Right ventricle myocardium superior (tissue), 1 donor: Measurements from ENCODE around the gene FBXO40. TPM values are rescaled to one million over a fixed set of nuclear protein-coding genes. Genes with fewer than 3 reads are reported as not detected.

ENCODE experiments used
- ATAC-seq: fragments of 200-7000 bp; cut with Tn5 transposase; one replicate; pipeline ENCODE4 v1.9.1; 2020; ENCODE audit warnings: mild to moderate bottlenecking; ENCODE audit not compliant: poor library complexity
- DNase-seq: peaks from one replicate; pipeline ENCODE4 v3.0.0-alpha.2; 2020
- intact Hi-C: fragments of 100-400 bp; cut with DNase I; formaldehyde crosslinking; loops from one replicate; pipeline ENCODE4 v1.11.2; 2022
- total RNA-seq: library from RNA; stranded (reverse); fragmentation: NEBNext Ultra II Directional; extraction: Animal tissue kit (Norgen Biotek cat#: 25700); gene quantifications from one replicate; pipeline ENCODE4 v1.2.1, GENCODE V29; 2021
- donor health status: DM: no; HTN: yes; CAD: no; lungs with severe emphysema.

The FBXO40 gene
- total RNA-seq, 1 donor from 2014 or later = 207 TPM

- no peak for DNase-seq
- intact Hi-C loops = no loop called here
- no peak for ATAC-seq
Measured at GRCh38 chr3:121654493-121655385, 61.6 kb downstream of the FBXO40 start.

DNA sequence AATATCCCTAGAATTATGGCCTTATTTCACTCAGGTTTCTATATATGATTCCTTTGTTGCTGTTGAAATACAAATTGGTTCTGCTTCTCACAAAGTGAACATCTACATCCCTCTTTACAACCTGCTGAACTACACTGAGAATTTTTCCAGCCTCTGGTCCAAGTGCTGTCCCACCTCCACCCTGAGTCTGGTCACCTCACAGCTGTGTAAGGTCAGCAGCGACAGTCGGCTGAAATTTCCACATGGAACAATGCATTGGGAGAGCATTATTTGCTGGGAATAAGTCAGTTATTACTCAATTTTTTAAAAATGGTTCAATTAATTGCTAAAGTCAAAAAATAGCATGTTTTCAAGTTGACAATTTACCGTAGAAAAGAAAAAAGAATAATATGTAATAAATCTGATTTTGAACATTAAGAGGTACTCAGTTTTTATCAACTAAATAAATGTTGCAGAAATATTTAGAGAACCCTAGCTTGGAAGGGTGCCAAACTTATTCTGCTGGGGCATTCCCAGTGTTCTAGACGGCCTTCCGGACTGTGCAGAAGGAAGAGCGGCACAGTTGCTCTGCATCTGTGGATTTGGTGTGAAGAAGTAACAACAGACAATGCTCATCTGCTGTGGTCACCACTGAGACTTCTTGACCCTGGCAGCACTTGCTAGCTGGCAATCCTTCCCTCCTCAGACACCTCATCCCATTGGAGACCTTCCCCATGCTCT, 65.7 kb downstream of the FBXO40 start:
- DNase-seq = no peak
- no peak for ATAC-seq
- intact Hi-C loops = no loop called here

GRCh38 chr3:121659586-121659985, 66.4 kb downstream of the FBXO40 start:
- intact Hi-C loops = no loop called here

GRCh38 chr3:121660356-121661171, 67.4 kb downstream of the FBXO40 start, which contains the start of gene HCLS1:
HCLS1 (minus strand) TSS chr3:121660903; CDS start chr3:121658347, 2,556 bp downstream.
- ATAC-seq (peak; percentile 47), DNase-seq (peak; percentile 69)
- intact Hi-C loops = loop anchor here (10.0 kb wide), 1 partner anchor 174 kb away; the partner anchor contains the start of genes EAF2 and IQCB1

More at GRCh38 chr3:121659586-121659985, 66.4 kb downstream of the FBXO40 start:
- DNase-seq (no peak), ATAC-seq (no peak)

- ATAC-seq = no peak
- no peak for DNase-seq
- intact Hi-C loops = loop anchor here (10.0 kb wide), 1 partner anchor 173 kb away; the partner anchor contains the start of genes EAF2 and IQCB1
Measured at GRCh38 chr3:121661376-121661775, 68.2 kb downstream of the FBXO40 start.

DNA sequence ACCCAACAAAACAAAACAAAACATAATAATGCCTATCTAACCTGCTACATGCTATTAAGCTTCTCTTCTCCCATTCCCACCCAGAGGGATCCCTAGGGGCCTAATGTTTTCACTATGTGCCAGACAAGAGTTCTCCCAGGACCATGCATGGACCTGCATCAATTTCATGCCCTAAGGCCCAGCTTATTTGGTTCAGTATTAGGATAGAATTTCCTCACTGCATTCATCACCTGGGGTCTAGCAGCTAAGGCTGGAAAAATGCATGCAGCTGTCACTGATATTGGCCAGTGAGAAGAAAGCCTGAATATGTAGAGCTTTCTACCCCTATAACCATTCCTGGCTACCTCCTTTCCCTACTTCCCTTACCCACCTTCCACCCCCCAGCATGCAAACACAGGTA, 69.6 kb downstream of the FBXO40 start:
- DNase-seq (no peak), ATAC-seq (no peak)
- intact Hi-C loops = loop anchor here (10.0 kb wide), 1 partner anchor 172 kb away; the partner anchor contains the start of genes EAF2 and IQCB1

- ATAC-seq (peak; percentile 43), DNase-seq (no peak)
- intact Hi-C loops = loop anchor here (10.0 kb wide), 1 partner anchor 171 kb away; the partner anchor contains the start of genes EAF2 and IQCB1
Measured at GRCh38 chr3:121663171-121663847, 70.1 kb downstream of the FBXO40 start.

GRCh38 chr3:121665488-121665887, 72.3 kb downstream of the FBXO40 start:
- DNase-seq (no peak), ATAC-seq (no peak)
- intact Hi-C loops = loop anchor here (10.0 kb wide), 1 partner anchor 169 kb away; the partner anchor contains the start of genes EAF2 and IQCB1

DNA sequence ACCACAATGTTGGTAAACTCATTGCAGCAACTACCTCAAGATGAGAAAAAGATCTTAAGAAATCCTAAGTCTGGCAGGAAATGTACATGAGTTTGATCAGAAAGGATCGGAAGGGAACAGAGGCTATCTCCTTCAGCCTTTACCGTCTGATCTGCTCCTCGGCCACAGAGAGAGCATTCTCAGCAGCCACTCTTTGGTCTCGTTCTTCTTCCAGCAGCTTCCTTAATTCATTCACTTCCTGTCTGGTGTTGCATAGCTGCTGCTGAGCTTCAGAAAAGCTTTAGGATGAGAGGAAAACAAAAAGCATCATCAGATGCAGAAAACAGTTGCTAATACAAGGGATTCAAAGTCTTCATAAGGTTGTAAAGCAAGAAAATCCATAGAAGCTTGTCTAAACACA, 74.2 kb downstream of the FBXO40 start:
- ATAC-seq (no peak), DNase-seq (no peak)
- intact Hi-C loops = loop anchor here (10.0 kb wide), 1 partner anchor 167 kb away; the partner anchor contains the start of genes EAF2 and IQCB1

- intact Hi-C loops = no loop called here
- ATAC-seq (peak; percentile 60), DNase-seq (no peak)
Measured at GRCh38 chr3:121670676-121671075, 77.5 kb downstream of the FBXO40 start.

GRCh38 chr3:121677141-121677540, 84.0 kb downstream of the FBXO40 start:
- intact Hi-C loops = no loop called here
- ATAC-seq (no peak), DNase-seq (no peak)

Other genes with a start within 250 kb of the FBXO40 start
- gene POLQ, start 47.4 kb upstream of the FBXO40 start, total RNA-seq = 0.43 TPM
- gene ARGFX, start 25.4 kb upstream of the FBXO40 start, total RNA-seq = not detected
- 9.6 TPM for gene HCLS1, start 67.5 kb downstream of the FBXO40 start, total RNA-seq
- 43.2 TPM for gene GOLGB1, start 156.4 kb downstream of the FBXO40 start, total RNA-seq
- gene IQCB1, start 241.7 kb downstream of the FBXO40 start, total RNA-seq = 7.5 TPM
- gene EAF2, start 241.8 kb downstream of the FBXO40 start, total RNA-seq = 2.6 TPM